ENCODE data around the gene YAF2.
"Not testable (repeated sequence)": the region's sequence is repeated elsewhere in the genome, so short reads cannot be mapped to it uniquely, and the experiment has no call there.

YAF2 gene

GRCh38 chr12:42252645-42253044 is 14.6 kb upstream of the YAF2 start:
- DNase-seq = not testable (repeated sequence)

DNA sequence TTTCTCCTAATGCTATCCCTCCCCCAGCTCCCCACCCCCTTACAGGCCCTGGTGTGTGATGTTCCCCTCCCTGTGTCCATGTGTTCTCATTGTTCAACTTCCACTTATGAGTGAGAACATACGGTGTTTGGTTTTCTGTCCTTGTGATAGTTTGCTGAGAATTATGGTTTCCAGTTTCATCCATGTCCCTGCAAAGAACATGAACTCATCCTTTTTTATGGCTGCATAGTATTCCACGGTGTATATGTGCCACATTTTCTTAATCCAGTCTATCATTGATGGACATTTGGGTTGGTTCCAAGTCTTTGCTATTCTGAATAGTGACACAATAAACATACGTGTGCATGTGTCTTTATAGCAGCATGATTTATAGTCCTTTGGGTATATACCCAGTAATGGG is 11.0 kb upstream of the YAF2 start:
- DNase-seq = not testable (repeated sequence)

GRCh38 chr12:42240131-42240750 is 2.2 kb upstream of the YAF2 start:
- no peak for DNase-seq

GRCh38 chr12:42237853-42238239 is 202 bp downstream of the YAF2 start:
- no peak for DNase-seq

GRCh38 chr12:42237052-42237852 is 796 bp downstream of the YAF2 start:
- peak; percentile 51 to 58 for DNase-seq

- DNase-seq = no peak
Measured at GRCh38 chr12:42236017-42236416, 2.0 kb downstream of the YAF2 start.

DNA sequence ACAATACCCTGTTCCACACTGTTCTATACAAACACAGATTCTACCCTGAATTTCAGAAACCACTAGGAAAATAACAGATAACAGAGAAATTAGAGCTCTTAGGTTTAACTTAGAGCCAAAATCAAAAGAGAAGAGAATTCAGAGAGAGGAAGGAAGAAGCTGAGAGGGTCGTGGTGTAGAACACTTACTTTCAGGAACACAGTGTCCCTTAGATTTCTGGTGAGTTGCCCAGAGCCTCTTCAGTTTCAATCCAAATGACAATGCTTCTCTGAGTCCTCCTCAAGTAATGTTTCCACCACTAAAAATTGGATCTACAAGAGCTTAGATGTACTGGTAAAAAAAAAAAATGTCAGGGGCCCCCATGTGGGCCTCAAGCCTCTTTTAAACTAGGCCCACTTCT is 2.6 kb downstream of the YAF2 start:
- no peak for DNase-seq

DNA sequence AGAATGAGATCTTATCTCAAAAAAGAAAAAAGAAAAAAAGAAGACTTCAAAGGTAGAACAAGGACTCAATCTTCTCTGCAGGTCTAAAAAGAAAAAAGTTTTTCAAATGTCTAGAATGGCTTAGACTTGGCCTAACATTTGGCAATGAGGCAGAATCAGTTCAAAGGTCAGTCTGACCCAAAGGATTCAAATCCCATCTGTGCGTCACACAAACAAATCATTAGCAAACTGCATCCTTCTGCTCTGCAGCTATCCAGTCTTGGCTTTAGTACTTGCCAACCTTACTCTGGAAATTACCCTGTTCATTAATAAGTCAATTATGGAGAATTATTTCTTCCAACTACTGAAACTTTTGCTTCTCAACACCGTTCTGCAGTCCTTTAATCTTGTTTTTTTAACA is 3.1 kb downstream of the YAF2 start:
- DNase-seq = no peak

DNA sequence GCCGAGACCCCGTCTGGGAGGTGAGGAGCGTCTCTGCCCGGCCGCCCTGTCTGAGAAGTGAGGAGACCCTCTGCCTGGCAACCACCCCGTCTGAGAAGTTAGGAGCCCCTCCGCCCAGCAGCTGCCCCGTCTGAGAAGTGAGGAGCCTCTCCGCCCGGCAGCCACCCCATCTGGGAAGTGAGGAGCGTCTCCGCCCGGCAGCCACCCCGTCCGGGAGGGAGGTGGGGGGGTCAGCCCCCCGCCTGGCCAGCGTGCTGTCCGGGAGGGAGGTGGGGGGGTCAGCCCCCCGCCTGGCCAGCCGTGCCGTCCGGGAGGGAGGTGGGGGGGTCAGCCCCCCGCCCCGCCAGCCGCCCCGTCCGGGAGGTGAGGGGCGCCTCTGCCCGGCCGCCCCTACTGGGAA is 10.5 kb downstream of the YAF2 start:
- not testable (repeated sequence) for DNase-seq

DNA sequence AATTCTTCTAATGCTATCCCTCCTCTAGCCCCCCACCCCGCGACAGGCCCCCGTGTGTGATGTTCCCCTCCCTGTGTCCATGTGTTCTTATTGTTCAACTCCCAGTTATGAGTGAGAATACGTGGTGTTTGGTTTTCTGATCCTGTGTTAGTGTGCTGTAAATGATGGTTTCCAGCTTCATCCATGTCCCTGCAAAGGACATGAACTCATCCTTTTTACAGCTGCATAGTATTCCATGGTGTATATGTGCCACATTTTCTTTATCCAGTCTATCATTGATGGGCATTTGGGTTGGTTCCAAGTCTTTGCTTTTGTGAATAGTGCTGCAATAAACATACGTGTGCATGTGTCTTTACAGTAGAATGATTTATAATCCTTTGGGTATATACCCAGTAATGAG is 13.5 kb downstream of the YAF2 start:
- not testable (repeated sequence) for DNase-seq

GRCh38 chr12:42222724-42223123 is 15.3 kb downstream of the YAF2 start:
- no peak for DNase-seq

DNA sequence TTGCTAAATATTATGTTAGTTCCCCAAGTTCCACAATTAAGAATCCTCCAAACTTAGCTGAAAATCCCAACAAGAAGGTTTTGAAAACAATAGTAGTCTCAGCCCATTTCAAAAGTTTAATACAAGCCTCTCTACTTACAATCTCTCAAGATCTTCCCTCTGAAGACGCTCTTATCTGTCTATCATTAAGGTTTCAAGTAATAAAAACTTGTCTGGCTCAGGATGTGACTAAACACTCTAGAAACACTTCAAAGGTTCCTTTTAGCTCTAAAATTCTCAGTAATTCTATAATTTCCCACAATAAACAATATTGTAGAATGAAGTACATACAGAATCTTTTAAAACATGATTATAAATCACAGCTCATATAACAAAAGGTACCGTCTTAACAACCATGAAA is 16.3 kb downstream of the YAF2 start:
- no peak for DNase-seq

- no peak for DNase-seq
Measured at GRCh38 chr12:42217656-42218055, 20.4 kb downstream of the YAF2 start.

DNA sequence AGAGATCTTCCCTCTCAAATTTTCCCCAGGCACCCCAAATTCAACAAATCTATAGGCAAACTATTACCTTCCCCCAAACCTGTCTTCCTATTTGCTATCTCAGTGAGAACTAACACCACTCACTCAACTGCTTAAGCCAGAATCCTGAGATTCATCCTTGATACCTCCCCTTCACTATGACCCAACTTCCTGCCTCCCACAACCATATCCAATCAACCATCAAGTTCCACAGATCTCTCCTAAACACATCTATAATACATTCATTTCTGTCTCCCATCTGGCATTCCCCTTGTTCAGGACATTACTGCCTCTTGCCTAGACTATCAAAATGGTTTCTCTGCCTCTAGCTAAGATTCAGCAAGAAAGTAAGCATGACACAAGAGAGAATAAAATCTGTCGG is 21.3 kb downstream of the YAF2 start:
- no peak for DNase-seq

- not testable (repeated sequence) for DNase-seq
Measured at GRCh38 chr12:42215759-42216158, 22.3 kb downstream of the YAF2 start.

GRCh38 chr12:42213954-42214426 is 24.1 kb downstream of the YAF2 start:
- DNase-seq = no peak

GRCh38 chr12:42213023-42213422 is 25.0 kb downstream of the YAF2 start:
- DNase-seq = no peak

- DNase-seq = no peak
Measured at GRCh38 chr12:42208574-42208973, 29.5 kb downstream of the YAF2 start.

DNA sequence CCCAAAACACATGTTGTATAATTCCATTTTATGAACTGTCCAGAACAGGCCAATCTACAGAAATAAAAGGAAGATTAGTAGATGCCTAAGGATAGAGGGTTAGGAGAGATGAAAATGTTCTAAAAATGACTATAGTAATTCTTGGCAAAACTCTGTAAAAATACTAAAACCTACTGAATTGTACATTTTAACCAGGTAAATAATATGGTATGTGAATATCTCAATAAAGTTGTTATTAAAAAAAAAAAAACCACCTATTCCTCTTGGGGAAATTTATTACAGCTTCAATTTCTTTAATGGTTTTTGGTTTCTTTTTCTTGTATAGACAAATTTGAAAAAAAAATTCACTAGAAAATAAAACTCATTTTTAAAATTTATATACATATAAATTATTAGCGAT is 33.2 kb downstream of the YAF2 start:
- DNase-seq = no peak

DNA sequence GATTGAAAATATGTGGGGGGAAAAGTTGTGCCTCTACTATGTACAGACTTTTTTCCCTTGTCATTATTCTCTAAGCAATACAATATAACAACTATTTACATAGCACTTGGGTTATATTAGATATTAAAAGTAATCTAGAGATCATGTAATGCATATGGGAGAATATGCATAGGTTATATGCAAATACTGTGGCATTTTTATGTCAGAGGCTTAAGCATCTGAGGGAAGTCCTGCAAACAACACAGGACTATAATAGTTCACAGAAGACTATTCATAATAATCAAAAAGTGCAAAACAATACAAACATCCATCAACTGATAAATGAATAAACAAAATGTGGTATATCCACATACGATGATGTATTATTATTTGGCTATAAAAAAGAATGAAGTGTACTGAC is 33.7 kb downstream of the YAF2 start:
- DNase-seq = no peak

DNA sequence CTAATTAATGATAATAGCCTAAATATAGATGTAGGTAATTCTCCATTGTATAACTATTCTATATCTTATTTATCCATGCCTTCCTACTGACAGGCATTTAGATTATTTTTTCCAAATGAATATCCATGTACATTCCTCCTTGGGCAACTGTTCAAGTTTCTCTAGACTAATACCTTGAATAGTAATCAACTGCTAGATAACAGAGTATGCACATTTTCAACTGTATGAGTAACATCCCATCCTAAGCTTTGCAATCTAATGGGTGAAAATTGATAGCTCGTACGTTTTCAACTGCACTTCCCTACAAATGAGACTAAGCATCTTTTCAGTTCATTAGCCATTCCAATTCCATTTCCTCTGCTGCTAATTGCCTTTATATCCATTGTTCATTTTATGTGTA is 37.0 kb downstream of the YAF2 start:
- DNase-seq = no peak

DNA sequence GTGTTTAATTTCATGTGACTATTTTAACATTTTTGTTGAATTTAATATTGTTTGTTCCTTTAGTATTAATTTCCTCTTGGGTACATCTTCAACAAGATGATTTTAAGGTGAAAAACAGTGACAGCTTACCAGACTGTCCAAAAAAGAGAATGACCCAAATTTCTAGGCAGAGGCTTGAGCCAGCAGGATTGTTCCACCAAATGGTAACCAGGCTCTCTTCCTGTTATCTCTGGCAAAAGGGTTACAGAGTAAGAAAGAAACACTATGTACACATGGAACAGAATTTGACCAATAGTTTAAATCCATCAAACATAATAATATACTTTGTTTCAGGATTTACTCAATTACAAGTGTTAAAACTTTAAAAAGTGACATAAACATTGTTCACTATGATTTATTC is 39.0 kb downstream of the YAF2 start:
- DNase-seq = no peak

DNA sequence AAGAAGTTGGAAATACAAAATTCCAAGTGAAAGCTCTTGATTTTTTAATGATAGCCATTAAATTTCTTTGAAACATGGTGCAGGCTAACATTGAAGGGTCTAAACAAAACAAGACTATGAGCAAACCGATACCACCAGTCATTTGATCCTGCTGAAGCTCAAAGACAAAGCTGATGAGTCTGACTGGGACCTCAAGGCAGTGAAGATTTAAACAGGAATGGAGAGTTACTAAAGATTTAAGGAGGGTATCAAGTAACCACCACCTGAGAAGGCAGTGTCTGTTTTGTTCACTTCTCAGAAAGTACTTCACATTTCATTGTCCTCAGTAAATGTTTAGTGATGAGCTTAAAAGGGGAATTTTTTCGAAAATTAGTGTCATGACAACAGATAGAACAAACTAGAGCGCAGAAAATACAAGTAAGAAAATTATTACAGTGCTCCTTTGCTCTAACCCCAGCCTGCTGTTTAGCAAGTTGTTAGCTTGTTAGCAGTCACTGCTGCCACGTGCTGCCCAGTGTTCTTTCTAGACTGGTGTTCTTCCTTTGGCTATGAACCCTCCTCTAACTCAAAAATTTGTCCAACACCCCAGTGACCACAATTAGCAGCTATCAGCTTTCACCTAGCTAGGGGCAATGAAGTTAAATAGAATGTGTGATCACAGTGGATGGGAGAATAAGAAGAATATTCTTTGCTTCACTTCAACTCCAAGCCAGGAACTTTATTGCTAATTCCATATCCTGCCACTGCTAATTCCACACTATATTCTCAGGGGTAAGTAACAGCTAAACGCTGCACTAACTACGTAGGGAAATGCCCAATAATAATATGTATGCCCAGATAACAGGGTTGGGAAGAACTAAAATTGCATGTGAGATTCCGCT is 41.1 kb downstream of the YAF2 start:
- no peak for DNase-seq

- DNase-seq = no peak
Measured at GRCh38 chr12:42192686-42193085, 45.4 kb downstream of the YAF2 start.
